ENCODE results near the gene OLFM1. TPM values are rescaled to one million over a fixed set of nuclear protein-coding genes. Genes with fewer than 3 reads are reported as not detected.
"Not testable (repeated sequence)": the region's sequence is repeated elsewhere in the genome, so short reads cannot be mapped to it uniquely, and the experiment has no call there.

Gene OLFM1
- total and polyA plus RNA-seq, 2 donors (not counting 1 experiment from before 2014, with no cell fraction given) = 0.07 TPM; not detected in 1

- POLR2A ChIA-PET = no interaction called here
- Histone ChIP-seq H3K27me3 (replicated peaks in 1 of 4; ENCODE audit: control extremely low read depth in 1 of 4, control insufficient read depth in 3 of 4, insufficient read depth in 4 of 4, low read length in 3 of 4) (peaks cover 0 to 8% (median 0%) of the 10 kb centered on the region in 4 experiments), H3K4me1 (ENCODE audit: control insufficient read depth in 2 of 2, insufficient read depth in 2 of 2, low read length in 2 of 2) (no peaks in the 10 kb centered on the region), H3K27ac (ENCODE audit: low read length in 2 of 2) (no peak overlapping the region), H3K9ac (ENCODE audit: low read length) (no peak overlapping the region), H3K79me2 (ENCODE audit: control insufficient read depth, insufficient read depth, low read length) (no peaks in the 10 kb centered on the region), H4K20me1 (ENCODE audit: control insufficient read depth, insufficient read depth, low read length, poor library complexity, severe bottlenecking) (no peaks in the 10 kb centered on the region), H2AFZ (ENCODE audit: insufficient read depth, low read depth, low read length, poor library complexity, severe bottlenecking) (no peak overlapping the region), H3K9me3 (ENCODE audit: control extremely low read depth in 1 of 3, control insufficient read depth in 2 of 3, insufficient read depth in 1 of 3, low read length in 2 of 3) (peaks cover 0 to 25% (median 0%) of the 10 kb centered on the region in 3 donors), H3K4me3 (ENCODE audit: control extremely low read depth in 1 of 5, extremely low read depth in 1 of 5, insufficient read depth in 1 of 5, low read depth in 2 of 5, low read length in 4 of 5) (no peak overlapping the region), H3K4me2 (replicated peaks; ENCODE audit: low read depth, low read length, poor library complexity, severe bottlenecking) (no peak overlapping the region), H3K36me3 (replicated peaks in 1 of 2; ENCODE audit: control extremely low read depth in 1 of 2, control insufficient read depth in 1 of 2, extremely low read depth in 1 of 2, insufficient read depth in 2 of 2, low read length in 1 of 2) (no peaks in the 10 kb centered on the region)
- peaks cover 10% of the 10 kb centered on the region for H3K27me3 Mint-ChIP-seq
- ATAC-seq (ENCODE audit: low read depth) (no peak), DNase-seq (no peak)
- intact Hi-C loops (cut with micrococcal nuclease) = no loop called here
- no peak overlapping the region for H3K4me3 Mint-ChIP-seq
- H3K4me1 Mint-ChIP-seq = no peaks in the 10 kb centered on the region
- 100% methylated on average over 3 of the region's 5 CpGs for WGBS (ENCODE audit: insufficient coverage)
- CTCF ChIA-PET = no interaction called here
- H3K27ac Mint-ChIP-seq = no peak overlapping the region
- no peak for TF ChIP-seq CTCF (IDR thresholded peaks at IDR 0.05)
- no peak for TF ChIP-seq EZH2 (IDR thresholded peaks at IDR 0.05; ENCODE audit: borderline replicate concordance, insufficient read depth, low read depth, low read length, poor library complexity, severe bottlenecking)
- peaks cover 3% of the 10 kb centered on the region for H3K9me3 Mint-ChIP-seq (ENCODE audit: insufficient read depth)
These were observed 25.2 kb upstream of the OLFM1 start for GRCh38 chr9:135062254-135062653.

GRCh38 chr9:135063466-135063865, 24.0 kb upstream of the OLFM1 start:
- POLR2A ChIA-PET; H3K9ac ChIP-seq (ENCODE audit: low read length); DNase-seq; H3K79me2 ChIP-seq (ENCODE audit: control insufficient read depth, insufficient read depth, low read length); H3K27me3 ChIP-seq (replicated peaks in 1 of 4; ENCODE audit: control extremely low read depth in 1 of 4, control insufficient read depth in 3 of 4, insufficient read depth in 4 of 4, low read length in 3 of 4); H3K4me3 Mint-ChIP-seq; H3K9me3 Mint-ChIP-seq (ENCODE audit: insufficient read depth); CTCF ChIA-PET; H3K27ac Mint-ChIP-seq; H3K36me3 ChIP-seq (replicated peaks in 1 of 2; ENCODE audit: control extremely low read depth in 1 of 2, control insufficient read depth in 1 of 2, extremely low read depth in 1 of 2, insufficient read depth in 2 of 2, low read length in 1 of 2); H3K4me3 ChIP-seq (ENCODE audit: control extremely low read depth in 1 of 5, extremely low read depth in 1 of 5, insufficient read depth in 1 of 5, low read depth in 2 of 5, low read length in 4 of 5); H2AFZ ChIP-seq (ENCODE audit: insufficient read depth, low read depth, low read length, poor library complexity, severe bottlenecking); H3K27ac ChIP-seq (ENCODE audit: low read length in 2 of 2); ATAC-seq (ENCODE audit: low read depth); intact Hi-C loops (cut with micrococcal nuclease); H3K4me1 ChIP-seq (ENCODE audit: control insufficient read depth in 2 of 2, insufficient read depth in 2 of 2, low read length in 2 of 2); H3K4me2 ChIP-seq (replicated peaks; ENCODE audit: low read depth, low read length, poor library complexity, severe bottlenecking); H3K4me1 Mint-ChIP-seq; H4K20me1 ChIP-seq (ENCODE audit: control insufficient read depth, insufficient read depth, low read length, poor library complexity, severe bottlenecking): not testable (repeated sequence)
- H3K9me3 ChIP-seq (ENCODE audit: control extremely low read depth in 1 of 3, control insufficient read depth in 2 of 3, insufficient read depth in 1 of 3, low read length in 2 of 3) = peaks cover 0 to 25% (median 0%) of the 10 kb centered on the region in 3 donors
- WGBS (ENCODE audit: insufficient coverage) = 60% methylated on average over 4 of the region's 4 CpGs
- H3K27me3 Mint-ChIP-seq = peaks cover 18% of the 10 kb centered on the region

GRCh38 chr9:135063888-135064287, 23.6 kb upstream of the OLFM1 start:
- POLR2A ChIA-PET; H3K79me2 ChIP-seq (ENCODE audit: control insufficient read depth, insufficient read depth, low read length); H2AFZ ChIP-seq (ENCODE audit: insufficient read depth, low read depth, low read length, poor library complexity, severe bottlenecking); intact Hi-C loops (cut with micrococcal nuclease); CTCF ChIA-PET; H3K9ac ChIP-seq (ENCODE audit: low read length); H3K4me3 ChIP-seq (ENCODE audit: control extremely low read depth in 1 of 5, extremely low read depth in 1 of 5, insufficient read depth in 1 of 5, low read depth in 2 of 5, low read length in 4 of 5); H3K4me1 Mint-ChIP-seq; H3K36me3 ChIP-seq (replicated peaks in 1 of 2; ENCODE audit: control extremely low read depth in 1 of 2, control insufficient read depth in 1 of 2, extremely low read depth in 1 of 2, insufficient read depth in 2 of 2, low read length in 1 of 2); H3K4me1 ChIP-seq (ENCODE audit: control insufficient read depth in 2 of 2, insufficient read depth in 2 of 2, low read length in 2 of 2); H3K9me3 Mint-ChIP-seq (ENCODE audit: insufficient read depth); H3K27ac Mint-ChIP-seq; H3K27me3 ChIP-seq (replicated peaks in 1 of 4; ENCODE audit: control extremely low read depth in 1 of 4, control insufficient read depth in 3 of 4, insufficient read depth in 4 of 4, low read length in 3 of 4); ATAC-seq (ENCODE audit: low read depth); H3K4me3 Mint-ChIP-seq; H3K4me2 ChIP-seq (replicated peaks; ENCODE audit: low read depth, low read length, poor library complexity, severe bottlenecking); H4K20me1 ChIP-seq (ENCODE audit: control insufficient read depth, insufficient read depth, low read length, poor library complexity, severe bottlenecking); H3K27ac ChIP-seq (ENCODE audit: low read length in 2 of 2); DNase-seq: not testable (repeated sequence)
- 78% methylated on average over 4 of the region's 4 CpGs for WGBS (ENCODE audit: insufficient coverage)
- peaks cover 0 to 25% (median 0%) of the 10 kb centered on the region in 3 donors for H3K9me3 ChIP-seq (ENCODE audit: control extremely low read depth in 1 of 3, control insufficient read depth in 2 of 3, insufficient read depth in 1 of 3, low read length in 2 of 3)
- H3K27me3 Mint-ChIP-seq = peaks cover 22% of the 10 kb centered on the region
